NT2/D1 (cell line): Measurements from ENCODE around the gene PLEKHJ1.

ENCODE experiments used
- DNase-seq: peaks from one replicate; pipeline ENCODE4 v3.0.0-alpha.2; 2011; ENCODE audit warnings: low read depth, low spot score
- H3K27me3 ChIP-seq: 2 replicates; pipeline ENCODE4 v1.6.0; 2011; ENCODE audit warnings: mild to moderate bottlenecking; ENCODE audit not compliant: insufficient read length, insufficient read depth
- H3K36me3 ChIP-seq: 2 replicates; pipeline ENCODE4 v1.6.1; 2011; ENCODE audit warnings: mild to moderate bottlenecking, low read length, mixed read lengths; ENCODE audit not compliant: insufficient read depth, insufficient read length
- H3K4me1 ChIP-seq: 2 replicates; pipeline ENCODE4 v1.5.1; 2011; ENCODE audit not compliant: insufficient read depth, insufficient read length
- H3K4me3 ChIP-seq: 2 replicates; pipeline ENCODE4 v1.5.1; 2011; ENCODE audit warnings: low read depth; ENCODE audit not compliant: insufficient read length
- H3K9ac ChIP-seq: 2 replicates; pipeline ENCODE4 v1.6.0; 2011; ENCODE audit warnings: low read depth; ENCODE audit not compliant: insufficient read length
- H3K9me3 ChIP-seq: 2 replicates; pipeline ENCODE4 v1.5.1; 2011; ENCODE audit warnings: mild to moderate bottlenecking, low read length; ENCODE audit not compliant: insufficient read depth
- SUZ12 ChIP-seq: IDR thresholded peaks from 2 replicates; pipeline ENCODE4 v1.6.1; 2011; ENCODE audit not compliant: insufficient read length, insufficient read depth; ENCODE audit errors: extremely low read depth
- YY1 ChIP-seq: IDR thresholded peaks from 2 replicates; pipeline ENCODE4 v1.6.1; 2011; ENCODE audit not compliant: insufficient read length, insufficient read depth
- ZNF274 ChIP-seq: IDR thresholded peaks from 2 replicates; pipeline ENCODE4 v1.6.1; 2011; ENCODE audit warnings: mild to moderate bottlenecking, low read depth, low read length

The PLEKHJ1 gene

DNA sequence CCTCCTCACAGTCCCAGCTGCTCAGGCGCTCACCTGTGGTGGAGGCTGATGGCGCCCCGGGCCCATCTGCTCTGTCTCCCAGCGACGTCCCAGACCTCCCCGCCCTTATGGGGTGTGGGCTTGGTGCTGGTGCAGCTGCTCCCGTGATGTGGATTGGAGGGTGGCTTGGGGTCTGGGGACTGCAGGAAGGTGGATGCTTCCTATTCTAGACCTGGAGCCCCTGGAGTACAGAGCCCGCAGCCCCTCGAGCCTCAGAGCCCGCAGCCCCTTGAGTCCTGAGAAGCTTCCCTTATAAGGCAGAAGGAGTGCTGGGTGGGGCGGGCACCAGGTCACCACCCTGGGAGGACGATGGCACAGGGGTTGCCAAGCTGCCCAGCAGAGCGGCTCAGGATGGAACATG is 40.8 kb downstream of the PLEKHJ1 start:
- Histone ChIP-seq H3K36me3 (peaks cover 87% of the 10 kb centered on the region), H3K27me3 (no peaks in the 10 kb centered on the region), H3K4me3 (no peak overlapping the region), H3K9ac (no peak overlapping the region), H3K4me1 (peaks cover 18% of the 10 kb centered on the region), H3K9me3 (peaks cover 2% of the 10 kb centered on the region; the same call in 1 of the 2 replicates)
- no peak for DNase-seq
- TF ChIP-seq YY1: no peak
- TF ChIP-seq SUZ12: no peak

DNA sequence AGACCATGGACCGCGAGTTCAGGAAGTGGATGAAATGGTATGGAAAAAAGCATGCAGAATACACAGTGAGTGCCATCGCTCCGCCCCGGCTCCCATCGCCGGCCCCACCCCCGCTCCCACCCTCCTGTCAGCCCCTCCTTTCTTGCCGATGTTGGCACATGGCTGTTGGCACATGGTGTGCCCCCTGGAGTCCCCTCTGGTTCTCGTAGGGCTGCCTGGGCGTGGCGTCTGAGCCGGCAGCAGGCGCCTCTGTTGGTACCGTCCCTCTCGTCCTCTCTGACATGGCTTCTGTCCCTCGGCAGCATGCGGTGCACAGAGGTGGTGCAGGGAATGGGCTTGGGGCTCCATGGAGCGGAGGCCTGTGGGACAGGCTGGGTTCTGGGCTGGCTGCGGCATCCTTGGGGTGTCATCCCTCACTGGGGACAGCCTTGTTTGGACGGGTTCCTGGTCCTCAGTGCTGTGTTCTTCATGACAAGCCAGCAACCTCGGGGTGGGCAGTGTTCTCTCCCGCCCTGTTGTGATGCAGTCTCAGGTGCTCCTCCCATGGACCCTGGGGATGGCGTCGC is 41.5 kb downstream of the PLEKHJ1 start:
- no peak for TF ChIP-seq SUZ12
- Histone ChIP-seq H3K27me3 (no peaks in the 10 kb centered on the region), H3K9ac (no peak overlapping the region), H3K9me3 (no peaks in the 10 kb centered on the region), H3K36me3 (peaks cover 87% of the 10 kb centered on the region), H3K4me3 (no peak overlapping the region), H3K4me1 (peaks cover 21% of the 10 kb centered on the region)
- DNase-seq: no peak

DNA sequence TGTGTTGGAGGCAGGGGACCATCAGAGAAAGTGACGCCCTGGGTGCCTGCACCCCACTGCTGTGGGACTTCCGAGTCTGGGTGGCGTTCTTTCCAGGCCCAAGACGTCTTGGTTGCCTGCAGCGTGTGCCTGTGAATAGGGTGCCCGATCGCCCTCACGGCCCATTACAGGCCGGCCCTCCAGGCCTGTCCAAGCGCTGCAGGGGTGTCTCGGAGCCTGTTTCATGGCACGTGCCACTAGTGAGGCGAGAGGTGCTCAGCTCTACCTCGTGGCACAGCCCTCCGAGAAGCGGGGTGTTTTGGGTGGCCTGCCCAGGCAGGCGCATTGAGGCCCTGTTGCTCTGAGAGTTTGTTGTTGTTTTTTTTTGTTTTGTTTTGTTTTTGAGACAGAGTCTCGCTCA is 42.3 kb downstream of the PLEKHJ1 start:
- Histone ChIP-seq H3K27me3 (no peaks in the 10 kb centered on the region), H3K36me3 (peaks cover 93% of the 10 kb centered on the region), H3K9me3 (no peaks in the 10 kb centered on the region), H3K4me1 (peaks cover 23% of the 10 kb centered on the region), H3K4me3 (no peak overlapping the region), H3K9ac (no peak overlapping the region)
- TF ChIP-seq YY1: no peak
- no peak for TF ChIP-seq SUZ12
- TF ChIP-seq ZNF274: no peak
- no peak for DNase-seq

DNA sequence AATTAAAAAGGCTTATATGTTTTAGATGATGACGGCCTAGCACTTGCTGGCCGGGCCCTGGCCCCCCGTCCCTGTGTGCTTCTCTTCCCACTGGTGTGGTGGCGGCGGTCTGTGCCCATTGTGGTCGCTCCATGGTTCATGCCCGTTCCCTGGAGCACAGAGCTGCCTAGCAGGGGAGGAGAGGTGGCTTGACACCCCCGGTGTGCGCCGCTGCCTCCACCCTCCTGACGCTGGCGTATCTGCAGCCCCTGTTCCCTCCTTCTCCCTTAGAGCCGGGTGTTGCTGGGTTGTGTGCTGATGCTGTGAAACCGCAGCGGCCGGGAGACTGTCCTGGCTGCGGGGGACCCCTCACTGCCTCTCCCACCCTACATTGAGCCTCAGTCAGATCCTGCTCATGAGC is 43.3 kb downstream of the PLEKHJ1 start:
- no peak for DNase-seq
- Histone ChIP-seq H3K9ac (no peak overlapping the region), H3K4me3 (no peak overlapping the region), H3K9me3 (no peaks in the 10 kb centered on the region), H3K36me3 (peaks cover 89% of the 10 kb centered on the region), H3K27me3 (no peaks in the 10 kb centered on the region), H3K4me1 (peaks cover 19% of the 10 kb centered on the region)
- TF ChIP-seq ZNF274 (no peak), YY1 (no peak), SUZ12 (no peak)

DNA sequence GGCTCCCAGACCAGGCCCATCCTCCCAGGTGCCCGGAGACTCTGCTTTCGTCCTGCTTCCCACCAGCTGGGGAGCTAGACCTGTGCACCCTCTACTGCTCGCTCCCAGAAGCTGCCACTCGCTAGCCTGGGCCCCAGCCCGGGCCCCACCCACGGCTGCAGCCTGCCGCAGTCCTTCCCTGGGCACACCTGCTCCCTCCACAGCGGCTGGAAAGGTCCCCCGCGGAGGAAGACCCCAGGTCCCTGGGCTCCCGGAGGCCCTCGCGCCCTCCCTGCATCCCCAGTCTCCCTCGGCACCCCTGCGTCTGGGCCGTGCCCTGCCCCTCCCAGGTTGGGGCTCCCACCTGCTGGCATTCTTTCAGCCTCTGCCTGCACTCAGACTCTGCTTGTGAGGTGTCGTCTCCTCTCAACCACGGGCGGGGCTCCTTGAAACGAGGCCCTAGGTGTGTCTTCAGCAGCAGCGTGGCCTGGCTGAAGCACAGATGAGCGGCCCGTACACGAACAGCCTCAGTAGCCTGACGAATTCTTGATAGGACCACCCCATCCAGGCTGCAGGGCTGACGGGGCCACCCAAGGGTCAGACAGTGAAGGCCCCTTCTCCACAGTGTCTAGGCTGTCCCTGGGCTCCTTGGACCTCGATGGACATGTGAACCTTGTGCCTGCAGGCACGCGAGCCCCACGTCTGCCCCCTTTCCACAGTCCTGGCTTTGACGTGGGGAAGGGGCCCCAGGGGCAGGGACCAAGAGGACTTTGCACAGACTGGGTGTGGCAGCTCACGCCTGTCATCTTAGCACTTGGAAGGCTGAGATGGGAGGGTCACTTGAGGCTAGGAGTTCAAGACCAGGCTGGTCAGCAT is 44.4 kb downstream of the PLEKHJ1 start:
- peak overlapping the region; percentile 17 for H3K9ac ChIP-seq
- H3K4me3 ChIP-seq: no peak overlapping the region
- TF ChIP-seq ZNF274 (no peak), SUZ12 (no peak), YY1 (no peak)
- DNase-seq: no peak
- no peaks in the 10 kb centered on the region for H3K9me3 ChIP-seq
- H3K27me3 ChIP-seq: no peaks in the 10 kb centered on the region
- peaks cover 87% of the 10 kb centered on the region for H3K36me3 ChIP-seq
- H3K4me1 ChIP-seq: peaks cover 23% of the 10 kb centered on the region

DNA sequence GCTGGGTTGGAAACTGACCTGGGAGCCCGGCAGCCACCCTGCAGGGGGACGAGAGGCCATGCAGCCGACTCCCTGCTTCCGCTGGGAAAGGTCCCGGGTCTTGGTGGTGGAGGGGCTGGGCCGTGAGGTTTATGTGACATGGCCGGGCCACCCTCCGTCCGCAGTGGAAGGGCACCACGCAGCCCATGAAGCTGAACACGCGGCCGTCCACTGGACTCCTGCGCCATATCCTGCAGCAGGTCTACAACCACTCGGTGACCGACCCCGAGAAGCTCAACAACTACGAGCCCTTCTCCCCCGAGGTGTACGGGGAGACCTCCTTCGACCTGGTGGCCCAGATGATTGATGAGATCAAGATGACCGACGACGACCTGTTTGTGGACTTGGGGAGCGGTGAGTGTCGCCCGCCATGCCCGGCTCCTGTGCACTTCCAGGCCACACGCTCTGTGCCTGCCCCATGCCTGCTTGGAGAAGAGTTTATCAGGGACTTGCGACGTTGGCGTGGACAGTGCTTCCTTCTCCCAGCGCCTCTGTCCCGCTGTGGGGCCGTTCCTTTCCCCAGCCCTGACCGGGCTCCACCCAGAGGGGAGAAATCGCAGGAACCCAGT is 45.2 kb downstream of the PLEKHJ1 start:
- H3K4me3 ChIP-seq: no peak overlapping the region
- H3K36me3 ChIP-seq: peaks cover 84% of the 10 kb centered on the region
- no peaks in the 10 kb centered on the region for H3K27me3 ChIP-seq
- H3K9ac ChIP-seq: peak overlapping the region; percentile 17
- H3K4me1 ChIP-seq: peaks cover 28% of the 10 kb centered on the region
- H3K9me3 ChIP-seq: no peaks in the 10 kb centered on the region
- DNase-seq: no peak
- TF ChIP-seq ZNF274: no peak
- no peak for TF ChIP-seq SUZ12
- no peak for TF ChIP-seq YY1

DNA sequence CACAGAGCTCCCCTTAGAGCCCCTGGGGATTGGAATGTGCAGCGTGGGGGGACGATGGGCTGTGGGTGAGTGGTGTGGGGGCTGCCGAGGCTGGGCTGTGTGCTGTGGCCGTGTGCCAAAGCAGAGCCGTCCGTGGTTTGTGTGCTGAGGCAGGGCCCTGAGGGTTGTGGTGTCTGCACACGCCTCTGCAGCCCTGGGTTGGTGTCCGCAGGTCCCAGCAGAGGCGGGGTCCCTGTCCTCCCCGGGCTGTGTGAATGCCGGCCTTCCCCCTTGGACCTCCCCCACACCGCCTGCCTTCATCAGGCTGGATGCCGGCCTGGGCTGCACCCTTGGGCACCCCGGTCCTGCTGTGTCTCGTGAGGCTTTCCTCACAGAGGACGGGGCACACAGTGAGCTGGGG is 46.2 kb downstream of the PLEKHJ1 start:
- DNase-seq: no peak
- H3K4me1 ChIP-seq: peaks cover 30% of the 10 kb centered on the region
- TF ChIP-seq ZNF274: no peak
- TF ChIP-seq SUZ12: no peak
- no peak for TF ChIP-seq YY1
- no peak overlapping the region for H3K4me3 ChIP-seq
- no peaks in the 10 kb centered on the region for H3K27me3 ChIP-seq
- H3K9me3 ChIP-seq: no peaks in the 10 kb centered on the region
- peaks cover 74% of the 10 kb centered on the region for H3K36me3 ChIP-seq
- no peak overlapping the region for H3K9ac ChIP-seq
